Measurements from ENCODE around the gene BMP2K.

Gene BMP2K

DNA sequence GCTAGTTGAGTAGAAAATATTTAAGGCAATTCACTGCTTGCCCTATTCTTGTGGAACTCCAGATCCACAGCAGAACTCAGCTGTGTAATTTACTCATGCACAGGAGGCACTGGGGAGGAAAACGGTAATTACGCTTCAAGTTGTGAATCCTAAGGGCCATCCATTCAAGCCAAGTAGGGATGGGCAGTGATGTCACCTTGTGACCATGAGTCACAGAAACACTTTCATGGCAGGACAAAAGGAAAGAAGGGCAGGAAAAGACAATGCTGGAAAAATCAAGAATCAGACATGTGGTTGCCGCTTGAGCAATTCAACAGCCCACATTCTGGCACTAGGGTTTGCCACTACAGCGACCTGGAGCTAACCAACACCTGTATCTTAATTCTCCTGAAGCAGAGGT lies 161.7 kb downstream of the BMP2K start:
- no peak for DNase-seq (ENCODE audit: low read depth)

DNA sequence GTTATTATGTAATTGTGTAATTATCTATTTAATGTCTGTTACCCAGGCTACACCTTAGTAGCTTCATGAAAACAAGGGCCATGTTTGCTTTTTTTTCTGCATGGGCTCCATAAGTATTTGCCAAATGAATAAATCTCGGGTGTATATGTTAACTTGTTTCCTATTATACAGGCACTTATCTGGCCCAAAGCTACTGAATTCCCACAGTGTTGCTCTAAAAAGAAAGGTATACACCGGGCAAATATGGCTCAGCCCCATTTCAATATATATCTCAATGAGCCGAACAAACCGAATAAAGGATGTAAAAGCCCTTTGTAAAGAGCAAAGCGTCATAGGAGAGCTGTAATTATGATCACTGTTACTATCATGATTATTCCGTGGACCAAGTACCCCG lies 162.3 kb downstream of the BMP2K start:
- no peak for DNase-seq (ENCODE audit: low read depth)

DNA sequence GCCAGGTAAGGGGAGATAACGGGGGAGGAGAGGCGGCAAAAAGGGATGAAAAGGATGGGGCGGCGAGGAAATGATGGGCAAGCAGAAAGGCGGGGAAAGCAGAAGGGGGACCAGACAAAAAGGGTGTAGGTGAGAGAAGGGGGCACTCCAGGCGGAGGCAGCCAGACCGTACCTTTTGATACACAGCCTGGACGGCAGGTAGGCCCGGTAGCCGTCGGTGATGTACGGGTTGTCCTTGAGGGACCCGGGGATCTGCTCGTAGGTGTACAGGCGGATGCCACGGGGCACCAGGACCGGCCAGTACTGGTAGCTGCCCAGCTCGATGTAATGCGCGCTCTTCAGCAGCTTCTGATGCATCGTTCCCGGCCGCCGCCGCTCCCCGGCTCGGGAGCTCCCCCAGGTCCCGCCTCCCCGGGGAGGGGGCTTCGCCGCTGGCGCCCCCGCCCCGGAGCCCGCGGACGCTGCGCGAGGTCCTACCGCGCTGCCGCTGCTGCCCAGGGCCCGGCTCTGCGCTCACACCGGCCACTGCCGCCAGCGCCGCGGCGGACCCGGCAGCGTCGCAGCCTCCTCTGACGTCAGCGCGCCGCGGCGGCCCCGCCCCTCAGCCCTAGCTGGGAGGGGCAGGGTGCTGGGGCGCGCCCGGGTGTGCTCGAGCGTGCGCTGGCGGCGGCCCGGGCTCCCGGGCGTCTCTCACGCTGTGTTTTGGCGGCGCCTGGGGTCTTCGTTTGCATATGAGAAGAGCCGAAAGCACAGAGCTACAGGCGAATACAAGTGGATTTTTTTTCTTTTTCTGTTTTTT lies 162.9 kb downstream of the BMP2K start, which contains the start of gene PAQR3:
Gene PAQR3, minus strand, starts transcription at position 571 of the 799 bp plus-strand sequence. Its CDS starts 214 bp downstream, at position 357.
- DNase-seq (ENCODE audit: low read depth) = peak; percentile 78

DNA sequence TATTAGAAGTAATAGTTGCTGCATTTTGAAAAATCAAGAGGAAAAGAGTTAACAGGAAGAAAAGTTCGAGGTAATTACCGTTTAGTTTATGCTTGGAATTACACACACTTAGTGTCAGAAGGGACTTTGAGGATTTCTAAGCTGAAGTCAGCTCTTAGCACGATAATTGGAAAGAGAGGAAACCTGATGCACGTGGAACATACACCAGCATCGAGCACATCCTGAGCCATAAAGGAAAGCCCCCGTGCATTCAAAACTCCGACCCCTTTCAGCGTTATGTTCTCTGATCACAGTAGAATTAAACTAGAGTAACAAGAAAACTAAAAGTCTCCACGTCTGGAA lies 163.5 kb downstream of the BMP2K start:
- no peak for DNase-seq (ENCODE audit: low read depth)

DNA sequence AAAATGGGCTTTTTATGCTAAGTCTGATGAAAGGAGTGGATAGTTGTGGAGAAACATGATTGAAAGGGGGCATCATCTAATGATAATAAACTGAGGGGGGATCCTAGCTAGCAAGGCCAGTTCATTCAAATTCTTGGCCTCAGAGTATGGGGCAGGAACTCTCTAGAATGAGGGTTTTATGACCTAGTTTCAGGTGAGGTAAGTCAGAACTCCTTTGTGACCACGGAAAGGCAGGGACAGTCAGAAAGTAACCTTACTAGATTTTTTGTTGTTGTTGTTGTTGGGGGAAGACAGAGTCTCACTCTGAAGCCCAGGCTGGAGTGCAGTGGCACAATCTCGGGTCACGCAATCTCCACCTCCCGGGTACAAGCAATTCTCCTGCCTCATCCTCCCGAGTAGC lies 164.6 kb downstream of the BMP2K start:
- no peak for DNase-seq (ENCODE audit: low read depth)

DNA sequence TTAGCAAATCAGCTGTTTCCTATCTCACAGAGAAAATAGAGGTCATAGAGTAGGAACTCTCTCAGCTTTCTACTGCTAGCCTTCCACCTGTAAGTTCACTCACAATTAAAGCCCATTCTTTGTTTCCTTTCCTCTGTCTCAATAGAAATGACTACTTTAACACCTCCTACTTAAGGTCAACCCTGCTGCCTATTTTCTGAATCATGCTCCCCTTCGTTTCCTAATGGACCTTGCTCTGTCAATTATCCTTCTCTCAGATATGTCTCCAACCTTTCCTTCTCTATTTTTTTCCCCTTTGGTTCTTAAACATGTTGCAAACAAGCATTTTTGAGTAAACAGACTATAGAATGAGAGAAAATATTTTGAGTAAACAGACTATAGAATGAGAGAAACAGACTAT lies 168.2 kb downstream of the BMP2K start:
- DNase-seq (ENCODE audit: low read depth) = no peak

DNA sequence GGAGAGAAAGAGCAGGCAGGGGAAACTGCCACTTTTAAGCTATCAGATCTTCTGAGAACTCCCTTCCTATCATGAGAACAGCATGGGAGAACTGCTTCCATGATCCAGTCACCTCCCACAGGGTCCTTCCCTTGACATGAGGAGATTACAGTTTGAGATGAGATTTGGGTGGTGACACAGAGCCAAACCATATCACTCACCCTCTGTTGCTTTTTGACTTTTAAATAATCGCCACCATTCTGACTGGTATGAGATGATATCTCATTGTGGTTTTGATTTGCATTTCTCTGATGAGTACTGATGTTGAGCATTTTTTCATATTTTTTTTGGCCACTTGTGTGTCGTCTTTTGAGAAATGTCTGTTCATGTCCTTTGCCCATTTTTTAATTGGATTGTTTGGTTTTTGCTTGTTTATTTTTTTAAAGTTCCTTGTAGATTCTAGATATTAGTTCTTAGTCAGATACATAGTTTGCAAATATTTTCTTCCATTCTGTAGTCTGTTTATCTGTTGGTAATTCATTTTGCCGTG lies 169.6 kb downstream of the BMP2K start:
- DNase-seq (ENCODE audit: low read depth) = no peak

DNA sequence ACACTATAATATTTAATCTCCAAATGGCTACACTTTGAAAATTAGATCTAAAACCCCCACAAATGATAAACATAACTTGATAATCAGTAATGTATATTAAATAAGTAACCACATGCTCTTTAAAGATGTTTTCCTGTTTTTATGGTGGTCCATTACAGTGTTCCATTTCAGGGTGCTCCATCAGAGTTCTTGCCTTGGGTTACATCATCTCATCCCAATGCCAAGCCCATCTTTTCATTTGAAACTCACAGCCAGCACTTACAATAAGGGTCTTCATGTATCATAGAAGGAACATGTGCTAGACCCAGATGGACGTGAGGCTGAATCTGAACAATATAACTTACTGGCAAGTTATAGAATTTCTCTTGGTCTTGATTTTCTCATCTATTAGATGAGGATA lies 173.6 kb downstream of the BMP2K start:
- DNase-seq (ENCODE audit: low read depth) = no peak

DNA sequence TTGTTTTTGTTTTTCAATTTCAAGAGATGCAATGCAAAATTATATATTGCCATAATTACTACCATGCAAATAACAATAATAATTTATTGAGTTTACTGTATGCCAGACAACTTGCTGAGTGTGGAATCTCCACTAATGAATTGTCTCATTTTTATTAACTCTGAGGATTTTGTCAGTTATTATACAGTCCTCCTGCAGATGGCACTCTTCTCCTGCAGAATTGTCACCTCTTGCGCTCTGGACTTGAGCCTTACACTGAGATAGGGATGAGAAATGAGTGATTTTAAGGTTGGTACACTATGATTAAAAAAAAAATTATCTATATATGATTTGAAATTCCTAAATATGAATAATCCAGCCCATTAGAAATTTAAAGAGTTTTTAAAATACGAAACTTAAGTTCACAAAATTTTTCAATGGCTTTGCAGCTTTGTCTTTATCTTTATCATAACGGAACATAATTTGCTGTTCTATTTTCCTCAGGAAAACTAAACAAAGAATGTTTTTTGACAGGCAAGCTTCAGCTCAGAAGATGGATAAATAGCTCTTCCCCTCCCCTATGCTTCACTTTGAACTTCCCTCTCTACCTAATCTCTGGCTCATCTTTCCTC lies 175.8 kb downstream of the BMP2K start:
- DNase-seq (ENCODE audit: low read depth) = no peak

DNA sequence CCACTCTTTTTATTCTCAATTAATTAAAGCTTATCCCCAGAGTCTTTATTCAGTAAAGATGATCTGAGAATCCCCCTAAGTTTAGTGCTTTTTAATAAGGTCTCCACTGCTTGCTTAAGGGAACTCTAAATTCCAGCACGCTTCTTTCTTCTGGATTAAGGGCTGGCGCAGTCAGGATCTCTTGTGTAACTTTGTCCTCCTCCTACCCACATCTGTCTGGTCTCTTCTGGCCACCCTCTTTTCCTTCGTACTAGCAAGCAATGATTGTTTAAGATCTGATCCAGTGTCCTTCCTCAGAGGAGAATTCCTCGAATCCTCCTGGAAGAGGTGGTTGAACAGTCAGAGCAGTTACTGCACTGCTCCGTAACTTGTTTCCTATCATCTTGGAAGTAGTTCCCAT lies 177.1 kb downstream of the BMP2K start:
- DNase-seq (ENCODE audit: low read depth) = no peak

DNA sequence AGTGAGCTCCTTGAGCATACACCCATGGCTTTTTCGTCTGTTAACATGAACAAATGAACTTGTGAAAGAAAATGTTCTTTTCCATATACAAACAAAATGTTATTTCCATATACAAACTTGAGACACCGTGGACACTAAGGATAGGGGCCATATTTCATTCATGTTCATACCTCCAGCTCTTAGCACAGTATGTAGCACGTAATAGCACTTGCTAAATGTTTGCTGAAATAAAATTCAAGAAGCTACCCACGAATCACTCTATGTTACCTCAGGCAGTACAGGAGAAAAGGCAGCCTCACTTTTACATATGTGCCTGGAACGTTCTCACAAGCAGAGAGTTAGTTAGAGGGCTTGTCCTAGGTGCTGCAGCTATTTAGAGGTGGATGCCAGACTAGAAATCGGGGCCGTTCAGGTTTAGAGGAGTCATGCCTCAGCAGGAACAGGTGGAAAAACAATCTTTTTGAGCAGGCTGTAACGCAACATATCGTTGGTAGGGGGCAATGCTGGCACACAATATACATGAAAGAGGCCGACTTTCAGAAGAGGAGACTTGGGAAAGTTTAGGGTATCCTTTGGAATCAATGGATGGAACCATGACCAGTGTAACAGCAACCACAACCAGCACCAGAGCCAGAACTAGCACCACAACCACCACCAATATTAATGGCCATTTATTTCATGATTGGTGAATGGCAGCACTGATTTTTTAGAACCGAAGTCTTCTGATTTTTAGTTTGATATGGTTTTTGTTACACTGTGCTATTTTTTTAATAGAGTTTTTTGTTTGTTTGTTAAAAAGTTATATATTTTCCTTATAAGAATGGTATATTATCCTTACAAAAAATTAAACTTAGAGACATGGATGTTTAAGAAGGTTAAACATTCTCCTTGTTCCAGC lies 177.9 kb downstream of the BMP2K start:
- no peak for DNase-seq (ENCODE audit: low read depth)

DNA sequence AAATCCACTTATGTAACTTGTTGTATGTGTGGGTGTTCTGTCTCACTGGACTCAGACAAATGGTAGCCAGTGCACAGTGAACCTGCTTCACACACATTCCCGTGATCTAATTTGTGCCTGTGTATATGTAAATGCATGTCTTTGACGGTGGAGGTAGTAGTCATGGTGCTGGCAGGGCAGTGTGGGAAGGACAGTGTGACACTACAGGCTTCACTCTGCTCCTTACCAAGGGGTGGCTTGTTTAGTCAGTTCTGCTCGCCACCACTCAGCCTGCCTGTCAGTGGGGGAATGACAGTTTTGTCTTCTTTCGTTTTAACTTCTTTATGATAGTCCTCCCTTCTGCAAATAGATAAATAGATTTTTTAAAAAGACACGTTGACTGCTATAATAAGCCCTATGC lies 180.8 kb downstream of the BMP2K start:
- no peak for DNase-seq (ENCODE audit: low read depth)

DNA sequence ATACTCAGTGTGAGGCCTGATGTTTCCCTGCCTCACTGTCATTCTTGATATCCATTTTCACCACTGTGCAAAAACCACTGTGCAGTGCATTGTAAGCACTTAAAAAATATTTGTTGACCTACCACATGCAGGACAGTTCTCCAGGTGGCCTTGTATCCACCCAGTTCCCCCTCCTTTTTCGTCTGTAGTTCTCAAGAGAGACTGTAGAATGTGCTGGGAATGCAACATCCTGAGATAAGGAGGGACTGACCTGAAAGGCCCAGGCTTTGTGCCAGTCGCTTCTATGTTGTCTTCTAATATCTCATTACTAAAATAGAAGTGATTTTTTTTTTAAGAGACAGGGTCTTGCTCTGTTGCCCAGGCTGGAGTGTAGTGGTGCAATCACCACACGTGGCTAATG lies 184.8 kb downstream of the BMP2K start:
- DNase-seq (ENCODE audit: low read depth) = no peak

All from stimulated activated CD8-positive, alpha-beta memory T cell treated with anti-CD3 and anti-CD28 coated beads, Interleukin-4, amount 100 ng/mL, for 24 hours (primary cell).